ENCODE data around the gene MBD1.

The MBD1 gene

GRCh38 chr18:50282521-50283335 lies 1.4 kb upstream of the MBD1 start:
- no peak for TF ChIP-seq CTCF (IDR thresholded peaks at IDR 0.05; ENCODE audit: control extremely low read depth, extremely low read depth, low read depth, missing control alignments)
- CTCF ChIA-PET = interaction anchor here (3.3 to 4.5 kb wide), 2 partner anchors 14 to 74 kb away, joined by 27 to 49 read pairs; no protein-coding TSS in a partner anchor
- DNase-seq (ENCODE audit: extremely low spot score) = no peak
- POLR2A ChIA-PET = no interaction called here

GRCh38 chr18:50281972-50282520 lies 723 bp upstream of the MBD1 start:
- POLR2A ChIA-PET = interaction anchor here (0.7 to 1.0 kb wide), 5 partner anchors 9 to 93 kb away, joined by 3 to 4 read pairs (median 3); partner anchors contain the start of genes CFAP53 and SKA1
- CTCF ChIA-PET = interaction anchor here (0.9 to 4.5 kb wide), 7 partner anchors 8 to 75 kb away, joined by 3 to 49 read pairs (median 3); partner anchors contain the start of gene CFAP53
- DNase-seq (ENCODE audit: extremely low spot score) = no peak
- TF ChIP-seq CTCF (IDR thresholded peaks at IDR 0.05; ENCODE audit: control extremely low read depth, extremely low read depth, low read depth, missing control alignments) = no peak

GRCh38 chr18:50280707-50281294 lies 522 bp downstream of the MBD1 start:
- DNase-seq (ENCODE audit: extremely low spot score) = no peak
- POLR2A ChIA-PET = interaction anchor here (0.6 kb wide), 1 partner anchor 848 kb away, joined by 3 read pairs; no protein-coding TSS in a partner anchor
- CTCF ChIA-PET = interaction anchor here (0.9 to 4.5 kb wide), 6 partner anchors 10 to 76 kb away, joined by 3 to 49 read pairs (median 4); partner anchors contain the start of gene CFAP53
- TF ChIP-seq CTCF (IDR thresholded peaks at IDR 0.05; ENCODE audit: control extremely low read depth, extremely low read depth, low read depth, missing control alignments) = no peak

DNA sequence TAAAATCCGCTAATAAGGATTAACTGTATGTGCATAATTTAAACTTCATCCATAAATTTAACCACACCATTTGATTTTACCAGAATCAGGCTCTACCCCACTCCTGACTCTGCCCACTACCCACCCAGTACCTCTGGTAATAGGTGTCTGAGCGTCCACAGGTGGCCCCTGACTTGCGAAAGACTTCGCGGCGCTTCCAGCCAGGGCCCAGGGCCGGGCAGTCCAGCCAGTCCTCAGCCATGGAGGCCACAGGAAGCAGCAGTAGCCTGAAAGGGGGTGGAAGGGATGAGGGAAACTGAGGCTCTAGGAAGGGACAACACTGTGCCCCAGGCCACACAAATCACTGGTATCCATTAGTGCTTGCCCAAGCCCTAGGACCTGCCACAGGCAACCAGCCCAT lies 1.6 kb downstream of the MBD1 start:
- no peak for DNase-seq (ENCODE audit: extremely low spot score)
- ChIA-PET POLR2A (no interaction called here), CTCF (no interaction called here)
- TF ChIP-seq CTCF (IDR thresholded peaks at IDR 0.05; ENCODE audit: control extremely low read depth, extremely low read depth, low read depth, missing control alignments) = no peak

DNA sequence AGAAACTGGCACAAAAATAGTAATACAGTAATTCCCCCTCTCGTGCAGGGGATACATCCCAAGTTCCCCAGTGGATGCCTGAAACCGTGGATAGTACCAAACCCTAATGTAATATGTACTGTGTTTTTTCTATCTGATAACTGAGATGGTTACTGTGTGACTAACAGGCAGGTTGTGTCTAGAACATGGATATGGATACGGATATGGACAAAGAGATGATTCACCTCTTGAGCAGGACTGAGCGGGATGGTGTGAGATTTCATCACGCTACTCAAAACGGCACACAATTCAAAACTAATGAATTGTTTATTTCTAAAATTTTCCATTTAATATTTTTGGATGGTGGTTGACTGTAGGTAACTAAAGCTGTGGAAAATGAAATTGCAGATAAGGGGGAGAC lies 3.4 kb downstream of the MBD1 start:
- DNase-seq (ENCODE audit: extremely low spot score) = no peak
- CTCF ChIA-PET = interaction anchor here (1.7 to 3.0 kb wide), 2 partner anchors 10 to 59 kb away, joined by 4 to 17 read pairs; no protein-coding TSS in a partner anchor
- POLR2A ChIA-PET = no interaction called here
- TF ChIP-seq CTCF (IDR thresholded peaks at IDR 0.05; ENCODE audit: control extremely low read depth, extremely low read depth, low read depth, missing control alignments) = no peak

- ChIA-PET CTCF (interaction anchor here (3.0 to 3.2 kb wide), 2 partner anchors 8 to 81 kb away, joined by 11 to 17 read pairs; no protein-coding TSS in a partner anchor), POLR2A (no interaction called here)
- DNase-seq (ENCODE audit: extremely low spot score) = no peak
- TF ChIP-seq CTCF (IDR thresholded peaks at IDR 0.05; ENCODE audit: control extremely low read depth, extremely low read depth, low read depth, missing control alignments) = no peak
Measured at GRCh38 chr18:50276452-50276851, 4.9 kb downstream of the MBD1 start.
